GM12891 (cell line): ENCODE measurements around the gene BHLHA15.

ENCODE experiments used
- POLR2A ChIP-seq: IDR thresholded peaks from 2 replicates; pipeline ENCODE4 v1.6.1; 2011; ENCODE audit warnings: low read depth, low read length, control low read depth
- POLR2AphosphoS5 ChIP-seq: IDR thresholded peaks from 2 replicates; pipeline ENCODE4 v1.6.1; 2011; ENCODE audit warnings: low read depth, low read length, control low read depth
- POU2F2 ChIP-seq: IDR thresholded peaks from 2 replicates; pipeline ENCODE4 v1.6.1; 2011; ENCODE audit warnings: low read depth, mild to moderate bottlenecking, control low read depth, low read length, moderate library complexity
- TAF1 ChIP-seq: IDR thresholded peaks from 2 replicates; pipeline ENCODE4 v1.6.1; 2011; ENCODE audit warnings: low read depth, low read length, control low read depth

DNA sequence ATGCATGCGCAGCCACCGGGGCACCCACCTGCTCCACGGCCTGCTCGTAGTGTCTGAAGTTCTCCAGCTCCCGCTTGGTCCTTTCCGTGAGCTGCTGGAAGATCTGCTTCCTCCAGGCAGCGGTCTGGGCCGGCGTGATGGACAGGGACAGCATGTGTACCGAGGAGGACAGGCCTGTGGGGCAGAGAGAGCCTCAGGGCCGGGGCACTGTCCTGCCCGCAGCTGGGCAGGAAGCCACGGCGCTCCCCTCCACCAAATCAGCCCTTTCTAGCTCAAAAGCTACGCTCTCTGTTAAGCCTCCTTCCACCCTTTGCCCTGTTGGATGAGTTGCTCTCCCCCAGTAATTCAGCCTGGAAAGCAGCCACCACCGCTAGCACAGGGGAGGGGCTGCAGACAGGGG lies 21.6 kb downstream of the BHLHA15 start:
- TF ChIP-seq POLR2A = no peak
- TF ChIP-seq TAF1 = no peak
- TF ChIP-seq POLR2AphosphoS5 = no peak
- TF ChIP-seq POU2F2 = no peak
